GDM1 (cell line): ENCODE measurements around the gene LZTS2.
"Not testable (repeated sequence)": the region's sequence is repeated elsewhere in the genome, so short reads cannot be mapped to it uniquely, and the experiment has no call there.

Experiments
- DNase-seq: peaks from one replicate; lab custom pipeline; 2025; lab: John Stamatoyannopoulos, UW

Gene LZTS2, protein sequence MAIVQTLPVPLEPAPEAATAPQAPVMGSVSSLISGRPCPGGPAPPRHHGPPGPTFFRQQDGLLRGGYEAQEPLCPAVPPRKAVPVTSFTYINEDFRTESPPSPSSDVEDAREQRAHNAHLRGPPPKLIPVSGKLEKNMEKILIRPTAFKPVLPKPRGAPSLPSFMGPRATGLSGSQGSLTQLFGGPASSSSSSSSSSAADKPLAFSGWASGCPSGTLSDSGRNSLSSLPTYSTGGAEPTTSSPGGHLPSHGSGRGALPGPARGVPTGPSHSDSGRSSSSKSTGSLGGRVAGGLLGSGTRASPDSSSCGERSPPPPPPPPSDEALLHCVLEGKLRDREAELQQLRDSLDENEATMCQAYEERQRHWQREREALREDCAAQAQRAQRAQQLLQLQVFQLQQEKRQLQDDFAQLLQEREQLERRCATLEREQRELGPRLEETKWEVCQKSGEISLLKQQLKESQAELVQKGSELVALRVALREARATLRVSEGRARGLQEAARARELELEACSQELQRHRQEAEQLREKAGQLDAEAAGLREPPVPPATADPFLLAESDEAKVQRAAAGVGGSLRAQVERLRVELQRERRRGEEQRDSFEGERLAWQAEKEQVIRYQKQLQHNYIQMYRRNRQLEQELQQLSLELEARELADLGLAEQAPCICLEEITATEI

DNA sequence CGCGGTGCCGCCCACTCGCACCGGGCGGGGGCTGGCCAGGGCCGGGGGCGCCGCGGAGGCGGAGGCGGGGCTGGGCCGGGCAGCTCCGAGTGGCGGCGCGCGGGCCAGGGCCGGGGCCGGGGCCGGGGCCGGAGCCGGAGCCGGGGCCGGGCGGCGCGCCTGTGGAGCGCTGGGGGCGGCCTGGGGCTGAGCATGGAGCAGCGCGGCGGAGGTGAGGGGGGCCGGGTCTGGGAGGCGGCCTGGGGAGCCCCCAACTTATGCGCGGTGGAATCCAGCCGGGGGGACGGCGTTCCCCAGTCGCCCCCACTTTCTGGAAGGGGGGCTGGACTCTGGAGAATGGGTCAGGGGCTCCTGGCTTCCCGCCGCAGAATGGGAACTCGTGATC, at the start of gene LZTS2:
Gene LZTS2, plus strand, starts transcription at position 67 of the 385 bp plus-strand sequence. CDS start 2,731 bp downstream, outside the sequence.
- no peak for DNase-seq

GRCh38 chr10:100960251-100960650, 39.4 kb upstream of the LZTS2 start:
- no peak for DNase-seq

DNA sequence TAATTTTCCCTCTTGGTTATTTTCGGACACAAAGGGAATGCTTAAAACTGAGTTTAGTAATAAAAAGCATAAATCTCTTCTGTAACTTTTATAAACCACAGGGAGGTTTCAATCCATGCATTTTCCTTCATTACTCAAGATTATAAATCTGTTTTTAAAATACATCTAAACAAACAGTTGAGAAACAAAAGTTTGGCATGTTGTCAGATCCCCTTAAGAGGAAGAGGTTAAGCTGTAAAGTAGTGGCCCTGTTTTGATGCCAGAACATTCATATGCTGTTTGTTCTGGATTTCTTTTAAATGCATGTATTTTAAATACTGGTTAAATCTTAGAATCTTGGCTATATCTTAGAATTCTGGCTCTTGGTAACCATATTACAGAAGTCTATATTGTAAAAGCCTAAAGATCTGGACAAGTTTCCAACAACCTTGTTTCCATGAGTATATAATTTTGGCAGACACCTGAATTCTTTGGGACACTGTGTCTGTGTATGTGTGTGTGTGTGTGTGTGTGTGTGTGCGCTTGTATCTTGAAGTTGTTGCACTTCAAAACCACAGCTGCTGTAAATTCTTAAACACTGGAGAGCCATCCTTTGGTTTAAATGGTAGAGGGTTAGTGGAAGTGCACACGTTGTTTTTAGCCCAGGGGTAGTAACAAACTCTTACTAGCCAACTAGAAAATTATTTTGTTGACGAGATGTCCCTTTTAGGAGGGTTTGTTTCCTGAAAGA, 37.1 kb upstream of the LZTS2 start:
- no peak for DNase-seq

DNA sequence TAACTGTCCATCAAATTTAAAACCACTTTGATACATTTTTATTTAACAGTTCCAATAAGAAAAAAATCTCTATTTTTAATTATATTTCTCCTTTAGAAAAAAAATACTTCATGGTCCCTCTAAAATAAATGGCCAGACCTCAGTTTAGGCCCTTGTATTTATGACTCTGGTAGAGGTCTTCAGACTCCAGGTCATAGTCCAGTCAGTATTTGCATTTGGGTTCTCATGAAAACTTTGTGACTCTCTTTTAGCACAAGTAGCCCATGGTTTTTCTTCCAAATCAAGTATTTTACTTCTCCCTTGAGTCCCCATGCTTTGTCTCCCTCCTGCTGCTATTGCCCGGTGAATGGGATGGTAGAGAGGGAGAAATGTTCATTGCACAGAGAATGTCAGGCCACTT, 35.8 kb upstream of the LZTS2 start:
- DNase-seq: no peak

DNA sequence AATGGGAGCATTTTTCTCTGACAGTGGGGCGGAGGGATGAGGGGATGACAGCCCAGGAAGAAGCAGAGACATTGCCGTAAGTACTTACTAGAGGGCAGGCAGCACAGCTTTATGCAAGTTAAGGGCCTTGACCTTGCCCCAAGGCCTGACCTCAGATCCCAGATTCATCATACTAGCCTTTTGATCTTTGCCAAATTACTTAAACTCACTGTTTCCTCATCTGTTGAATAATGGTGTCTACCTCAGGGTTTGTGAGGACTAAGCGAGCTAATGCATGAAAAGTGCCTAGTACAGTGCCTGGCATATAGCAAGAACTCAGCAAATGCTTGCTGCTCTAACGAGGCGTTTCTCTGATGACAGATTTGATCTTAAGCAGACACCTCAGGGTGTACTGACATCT, 33.8 kb upstream of the LZTS2 start:
- DNase-seq: no peak

DNA sequence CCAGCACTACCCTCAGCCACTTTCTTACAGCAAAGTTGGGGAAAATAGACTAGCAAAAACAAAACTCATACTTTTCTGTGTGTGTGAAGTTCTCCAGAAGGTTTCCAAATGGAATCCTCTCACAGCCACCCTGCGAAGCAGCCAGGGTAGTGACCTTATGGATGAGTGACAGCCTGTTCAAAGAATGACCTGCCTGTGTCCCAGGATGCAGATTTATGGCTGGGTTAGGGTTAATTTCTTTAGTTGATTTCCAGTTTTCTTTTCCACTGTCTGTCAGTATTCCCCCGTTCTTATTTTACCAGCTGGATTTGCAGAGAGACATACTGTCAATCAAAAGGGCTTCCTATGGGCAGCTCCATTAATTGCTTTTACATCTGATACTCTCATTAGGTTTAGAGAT, 32.7 kb upstream of the LZTS2 start:
- no peak for DNase-seq

DNA sequence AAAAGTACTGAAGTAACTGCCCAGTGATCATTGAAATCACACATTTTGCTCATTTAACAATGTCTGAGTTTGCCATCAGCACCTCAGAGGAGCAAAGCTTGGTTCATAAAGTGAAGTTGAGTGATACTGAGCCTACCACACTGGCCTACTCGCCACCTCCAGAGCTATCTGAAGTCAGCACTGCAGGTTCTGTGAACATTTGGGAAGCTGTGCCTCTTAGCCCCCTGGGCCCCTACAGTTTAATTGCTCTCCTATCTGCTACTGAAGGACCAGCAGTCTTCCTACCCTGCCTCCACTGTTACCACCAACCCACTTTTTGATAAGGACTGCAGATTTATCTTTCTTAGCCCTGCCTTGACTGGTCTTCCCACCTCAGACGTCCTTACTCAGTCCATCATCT, 32.3 kb upstream of the LZTS2 start:
- DNase-seq: no peak

GRCh38 chr10:100968062-100968736, 31.4 kb upstream of the LZTS2 start:
- no peak for DNase-seq

DNA sequence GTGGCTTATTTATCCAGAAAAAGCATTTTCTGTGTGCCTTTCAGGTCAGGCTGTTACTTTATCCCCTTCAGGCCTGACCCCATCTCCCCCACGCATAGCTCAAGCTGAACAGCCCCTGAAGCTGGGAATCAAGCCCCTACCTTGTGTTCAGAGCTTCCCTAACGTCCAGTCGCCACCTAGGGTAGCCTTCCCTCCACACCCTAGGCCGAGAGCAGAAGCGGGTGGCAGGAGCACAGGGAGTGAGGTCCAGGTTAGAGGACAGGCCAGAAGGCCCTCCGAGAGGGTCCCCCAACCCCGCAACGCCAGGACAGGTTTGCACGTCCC, 30.8 kb upstream of the LZTS2 start:
- DNase-seq: no peak

GRCh38 chr10:100969187-100970075, 30.2 kb upstream of the LZTS2 start, which contains the start of gene SEMA4G:
SEMA4G (plus strand) TSS chr10:100969504; CDS start chr10:100972913, 3,409 bp downstream.
- no peak for DNase-seq

DNA sequence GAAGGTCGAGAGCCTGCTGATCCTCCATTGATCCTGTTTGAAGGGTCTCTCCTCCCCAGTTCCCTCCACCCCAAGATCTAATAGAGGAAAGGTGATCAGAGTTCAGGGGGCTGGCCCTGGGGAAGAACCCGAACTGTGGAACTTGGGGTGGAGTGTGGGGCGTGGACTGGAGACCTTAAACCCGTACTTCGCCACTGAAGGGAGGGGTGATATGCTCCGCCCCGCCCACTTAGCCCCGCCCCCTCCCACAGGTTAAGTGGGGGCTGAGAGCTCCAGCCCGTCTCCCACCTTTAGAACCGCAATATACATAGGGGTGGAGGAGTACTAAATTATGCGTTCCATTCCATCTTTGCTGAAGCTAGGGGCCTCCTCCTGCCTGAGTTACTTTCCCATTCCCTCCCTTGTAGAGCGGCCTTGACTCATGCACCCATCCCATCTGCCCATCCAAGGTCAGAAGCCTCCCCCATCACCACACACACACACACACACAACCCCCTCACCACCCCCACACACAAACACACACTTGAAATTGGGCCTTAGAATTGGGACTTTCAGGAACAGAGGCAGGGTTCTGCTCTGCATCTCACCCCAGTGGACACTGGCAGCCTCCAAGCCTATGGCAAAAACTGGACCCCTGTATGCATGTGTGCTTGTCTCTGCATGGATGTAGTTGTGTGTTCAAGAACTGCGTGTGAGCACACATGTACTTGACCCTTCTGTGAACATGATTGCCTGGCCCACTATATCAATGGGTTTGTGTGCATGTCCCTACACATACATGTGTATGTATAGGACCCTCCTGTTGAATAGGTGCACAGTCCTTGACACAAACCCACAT, 29.3 kb upstream of the LZTS2 start:
- DNase-seq: no peak

- DNase-seq: no peak
Measured at GRCh38 chr10:100970914-100971811, 28.4 kb upstream of the LZTS2 start.

DNA sequence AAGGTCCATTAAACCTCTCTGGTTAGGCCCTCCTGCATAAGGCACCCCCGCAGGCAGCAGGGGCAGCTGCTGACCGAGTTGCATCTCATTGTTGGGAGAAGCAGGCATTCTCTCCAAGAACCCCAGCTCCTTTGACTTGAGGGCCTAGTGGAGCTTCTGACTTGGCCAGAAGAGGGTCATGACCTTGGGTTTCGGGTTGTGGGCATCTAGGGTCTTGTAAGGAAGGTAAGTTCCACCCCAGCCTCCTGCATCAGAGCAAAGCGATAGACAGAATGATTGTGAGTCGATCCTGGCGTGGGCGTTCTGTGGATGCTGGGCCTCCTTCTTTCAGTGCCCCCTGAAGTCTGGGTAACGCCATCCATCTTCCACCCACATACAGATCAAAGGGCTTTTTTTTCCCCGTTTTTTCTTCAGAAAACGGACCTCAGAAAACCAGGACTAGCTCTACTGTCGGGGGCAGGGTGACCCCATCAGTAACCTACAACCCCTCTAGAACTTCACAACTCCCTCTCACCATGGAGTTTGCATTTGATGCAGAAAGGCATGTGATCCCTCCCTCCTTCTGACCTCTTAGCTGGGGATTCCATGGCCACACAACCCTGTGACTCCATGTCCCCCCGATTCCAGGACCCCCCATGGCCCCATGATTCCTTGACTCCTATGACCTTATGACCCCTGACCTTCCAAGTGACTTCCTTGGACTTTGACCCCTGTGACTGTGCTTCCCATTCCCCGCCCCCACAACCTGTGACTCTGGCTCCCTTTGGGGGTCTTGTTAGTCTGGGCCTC, 27.3 kb upstream of the LZTS2 start:
- no peak for DNase-seq

- no peak for DNase-seq
Measured at GRCh38 chr10:100972904-100973535, 26.6 kb upstream of the LZTS2 start.

GRCh38 chr10:100975397-100975796, 24.2 kb upstream of the LZTS2 start:
- not testable (repeated sequence) for DNase-seq

DNA sequence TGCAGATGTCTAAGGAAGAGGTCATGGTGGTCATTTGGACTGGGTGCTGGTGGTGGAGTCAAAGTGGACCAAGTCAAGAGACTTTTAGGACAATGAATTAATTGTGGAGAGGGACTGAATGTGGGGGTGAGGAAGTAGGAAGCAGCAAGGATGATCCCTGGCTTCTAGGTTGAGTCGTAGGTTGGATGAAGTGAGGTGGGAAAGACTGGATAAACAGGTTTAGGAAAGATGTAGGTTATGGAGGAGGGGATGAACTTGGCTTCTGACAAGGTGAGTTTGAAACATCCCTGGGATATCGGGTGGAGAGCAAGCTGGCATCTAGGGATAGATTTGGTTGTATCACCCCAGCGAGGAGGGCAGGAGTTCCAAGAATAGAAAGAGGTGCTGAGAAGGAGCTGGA, 22.7 kb upstream of the LZTS2 start:
- DNase-seq: no peak

GRCh38 chr10:100977436-100977835, 22.2 kb upstream of the LZTS2 start:
- no peak for DNase-seq
